Measurements from ENCODE around the gene PROB1.
"Not testable (repeated sequence)": the region's sequence is repeated elsewhere in the genome, so short reads cannot be mapped to it uniquely, and the experiment has no call there.

PROB1 gene

DNA sequence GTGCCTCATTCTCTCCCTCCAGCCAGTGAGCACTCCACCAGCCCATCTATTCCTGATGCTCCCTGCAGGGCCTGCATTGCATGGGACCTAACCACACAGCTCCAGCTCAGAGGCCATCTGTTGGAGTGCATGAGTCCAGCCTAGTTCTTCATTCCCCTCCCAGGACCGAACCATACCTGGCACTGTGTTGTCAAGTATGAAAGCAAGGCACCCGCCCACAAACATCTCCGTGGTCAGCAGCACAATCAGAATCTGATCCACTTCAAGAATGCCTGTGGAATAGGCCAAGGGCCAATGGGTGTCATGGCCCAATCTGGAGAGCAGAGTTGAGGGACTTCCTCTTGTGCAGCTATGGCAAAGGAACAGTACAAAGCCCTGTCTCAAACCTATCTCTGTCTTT is 17.7 kb downstream of the PROB1 start:
- no peak for DNase-seq

DNA sequence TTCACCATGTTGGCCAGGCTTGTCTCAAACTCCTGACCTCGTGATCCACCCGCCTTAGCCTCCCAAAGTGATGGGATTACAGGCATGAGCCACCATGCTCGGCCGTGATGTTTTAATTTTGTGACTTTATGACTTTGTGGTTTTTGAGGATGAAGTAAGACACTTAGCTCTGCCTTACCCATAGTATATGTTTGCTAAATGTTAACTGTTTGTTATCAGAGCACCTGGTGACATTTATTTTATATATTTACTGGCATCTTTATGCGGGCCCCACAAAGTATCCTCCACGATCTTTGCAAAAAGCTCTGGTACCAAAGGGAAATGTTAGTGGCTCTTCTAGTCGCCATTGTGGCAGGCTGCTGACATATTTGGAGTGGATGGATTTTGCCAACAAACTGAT is 18.5 kb downstream of the PROB1 start:
- DNase-seq = no peak

DNA sequence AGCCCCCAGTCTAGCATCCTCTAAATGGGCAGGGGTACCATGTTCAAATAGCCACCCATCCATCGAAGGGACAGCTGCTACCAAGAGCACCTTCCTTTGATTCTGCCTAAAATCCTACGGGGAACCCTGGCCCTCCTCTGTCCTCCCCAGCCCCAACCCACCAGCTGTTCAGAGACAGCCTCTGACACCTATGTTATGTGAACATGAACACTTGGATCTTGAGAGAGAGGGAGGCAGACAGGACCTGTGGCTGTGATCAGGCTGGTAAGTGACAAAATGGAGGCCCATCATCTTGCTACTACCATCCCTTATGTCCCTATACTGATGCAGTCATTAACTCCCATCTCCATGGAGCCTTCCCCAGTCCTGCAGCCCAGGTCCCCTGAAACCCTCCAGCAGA is 20.0 kb downstream of the PROB1 start:
- no peak for DNase-seq

- no peak for DNase-seq
Measured at GRCh38 chr5:139371482-139372435, 23.1 kb downstream of the PROB1 start.

GRCh38 chr5:139369181-139369580 is 25.7 kb downstream of the PROB1 start:
- no peak for DNase-seq

DNA sequence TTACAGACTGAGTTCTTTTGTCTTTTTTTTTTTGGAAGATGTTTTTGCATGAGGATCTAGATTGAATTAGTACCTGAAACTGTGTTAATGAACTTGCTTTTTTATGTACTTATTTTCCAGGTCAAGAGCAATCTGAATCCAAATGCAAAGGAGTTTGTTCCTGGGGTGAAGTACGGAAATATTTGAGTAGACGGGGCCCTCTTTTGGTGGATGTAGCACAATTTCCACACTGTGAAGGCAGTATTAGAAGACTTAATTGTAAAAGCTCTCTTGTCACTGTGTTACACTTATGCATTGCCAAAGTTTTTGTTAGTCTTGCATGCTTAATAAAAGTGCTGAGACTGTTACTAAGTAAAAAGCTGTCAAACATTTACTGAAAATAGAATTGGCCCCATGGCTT is 26.3 kb downstream of the PROB1 start:
- no peak for DNase-seq

GRCh38 chr5:139364466-139364865 is 30.4 kb downstream of the PROB1 start:
- no peak for DNase-seq

- DNase-seq = no peak
Measured at GRCh38 chr5:139363937-139364336, 31.0 kb downstream of the PROB1 start.

DNA sequence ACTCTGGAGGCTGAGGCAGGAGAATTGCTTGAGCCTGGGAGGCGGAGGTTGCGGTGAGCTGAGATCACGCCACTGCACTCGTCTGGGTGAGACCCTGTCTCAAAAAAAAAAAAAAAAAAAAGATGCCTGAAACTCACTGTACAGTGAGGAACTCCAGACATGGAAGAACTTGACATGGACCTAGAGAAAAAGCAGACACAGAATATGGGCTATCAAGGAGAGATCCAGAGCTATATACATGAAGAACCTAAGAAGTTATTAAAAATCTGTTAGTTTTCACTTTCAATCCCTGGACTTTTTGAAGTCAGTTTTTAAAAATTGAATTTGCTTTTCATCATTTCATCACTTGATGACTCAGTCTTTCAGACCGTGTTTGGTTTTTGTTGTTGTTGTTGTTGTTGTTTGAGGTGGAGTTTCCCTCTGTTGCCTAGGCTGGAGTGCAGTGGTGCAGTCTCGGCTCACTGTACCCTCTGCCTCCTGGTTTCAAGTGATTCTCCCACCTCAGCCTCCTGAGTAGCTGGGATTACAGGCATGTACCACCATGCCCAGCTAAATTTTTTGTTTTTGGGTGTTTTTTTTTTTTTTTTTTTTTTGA is 33.0 kb downstream of the PROB1 start:
- DNase-seq = no peak

DNA sequence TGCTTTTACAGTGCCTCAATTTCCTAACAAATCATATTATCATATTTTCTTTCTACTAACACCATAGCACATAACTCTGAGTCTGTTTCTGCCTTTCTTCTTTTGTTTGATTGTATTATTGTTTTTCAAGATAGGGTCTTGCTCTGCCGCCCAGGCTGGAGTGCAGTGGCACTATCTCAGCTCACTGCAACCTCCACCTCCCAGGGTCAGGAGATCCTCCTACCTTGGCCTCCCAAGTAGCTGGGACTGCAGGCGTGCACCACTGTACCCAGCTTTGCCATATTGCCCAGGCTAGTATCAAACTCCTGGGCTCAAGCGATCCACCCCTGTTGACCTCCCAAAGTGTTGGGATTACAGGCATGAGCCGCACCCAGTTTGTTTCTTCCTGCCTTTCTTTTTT is 34.5 kb downstream of the PROB1 start:
- DNase-seq = no peak

DNA sequence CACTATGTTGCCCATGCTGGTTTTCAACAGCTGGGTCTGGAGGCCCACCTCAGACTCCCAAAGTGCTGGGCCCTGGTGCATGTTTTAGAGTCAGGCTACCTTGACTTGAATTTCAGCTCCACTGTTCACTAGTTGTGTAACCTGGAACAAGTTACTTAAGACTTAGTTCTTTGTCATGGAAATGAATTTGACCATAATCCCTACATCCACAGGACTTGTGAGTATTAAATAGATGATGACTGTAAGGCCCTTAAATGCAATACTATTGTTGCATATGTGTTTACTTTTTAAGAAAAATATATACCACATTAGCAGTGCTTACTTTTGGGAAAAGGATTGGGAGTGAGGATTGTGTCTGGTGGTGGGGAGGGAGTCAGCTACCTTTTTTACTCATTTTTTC is 36.8 kb downstream of the PROB1 start:
- DNase-seq = no peak

DNA sequence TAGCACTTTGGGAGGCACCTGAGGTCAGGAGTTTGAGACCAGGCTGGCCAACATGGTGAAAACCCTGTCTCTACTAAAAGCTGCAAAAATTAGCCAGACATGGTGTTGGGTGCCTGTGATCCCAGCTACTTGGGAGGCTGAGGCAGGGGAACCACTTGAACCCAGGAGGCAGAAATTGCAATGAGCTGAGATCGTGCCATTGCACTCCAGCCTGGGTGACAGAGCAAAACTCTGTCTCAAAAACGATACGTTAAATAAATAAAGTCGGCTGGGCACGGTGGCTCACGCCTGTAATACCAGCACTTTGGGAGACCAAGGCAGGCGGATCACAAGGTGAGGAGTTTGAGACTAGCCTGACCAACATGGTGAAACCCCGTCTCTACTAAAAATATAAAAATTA is 39.0 kb downstream of the PROB1 start:
- DNase-seq = not testable (repeated sequence)

DNA sequence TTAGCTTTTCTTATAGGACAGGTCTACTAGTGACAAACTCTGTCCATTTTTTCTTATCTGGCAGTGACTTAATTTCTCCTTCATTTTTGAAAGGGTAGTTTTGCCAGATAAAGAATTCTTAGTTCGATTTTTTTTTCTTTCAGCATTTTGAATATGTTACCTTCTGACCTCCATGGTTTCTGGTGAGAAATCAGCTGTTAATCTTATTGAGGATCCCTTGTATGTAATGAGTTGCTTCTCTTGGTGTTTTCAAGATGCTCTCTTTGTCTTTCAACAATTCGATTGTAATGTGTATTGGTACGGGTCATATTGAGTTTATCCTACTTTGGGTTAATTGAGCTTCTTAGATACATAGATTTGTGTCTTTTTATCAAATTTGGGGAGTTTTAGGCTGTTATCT is 40.7 kb downstream of the PROB1 start:
- no peak for DNase-seq

- not testable (repeated sequence) for DNase-seq
Measured at GRCh38 chr5:139347863-139348262, 47.0 kb downstream of the PROB1 start.

DNA sequence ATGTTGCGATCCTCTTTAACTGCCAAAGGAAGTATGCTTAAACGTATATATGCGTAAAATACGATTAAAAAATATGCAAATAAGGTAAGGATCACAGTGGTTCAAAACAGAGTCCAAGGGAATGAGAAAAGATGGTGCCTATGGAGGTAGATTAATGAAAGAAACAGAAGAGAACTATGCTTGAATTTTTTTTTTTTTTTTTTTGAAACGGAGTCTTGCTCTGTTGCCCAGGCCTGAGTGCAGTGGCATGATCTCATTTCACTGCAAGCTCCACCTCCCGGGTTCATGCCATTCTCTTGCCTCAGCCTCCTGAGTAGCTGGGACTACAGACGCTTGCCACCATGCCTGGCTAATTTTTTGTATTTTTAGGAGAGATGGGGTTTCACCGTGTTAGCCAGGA is 49.5 kb downstream of the PROB1 start:
- DNase-seq = not testable (repeated sequence)

DNA sequence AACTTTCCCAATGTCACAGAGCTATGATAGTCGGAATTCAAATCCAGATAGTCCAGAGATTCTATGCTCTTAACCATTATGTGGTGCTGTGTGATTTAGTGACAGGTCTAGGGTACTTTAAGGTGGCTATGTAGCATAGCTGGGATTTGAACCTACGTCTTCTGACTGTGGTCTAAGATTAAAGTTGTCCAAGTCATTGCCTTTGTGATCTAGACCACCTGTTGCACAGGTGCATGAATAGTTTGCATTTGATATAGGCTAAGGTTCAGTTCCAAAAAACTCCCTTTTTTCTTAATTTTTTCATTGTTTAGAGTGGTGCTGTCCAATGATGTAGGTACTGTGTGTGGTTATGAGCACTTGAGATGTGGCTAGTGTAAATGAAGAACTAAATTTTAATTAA is 50.7 kb downstream of the PROB1 start:
- DNase-seq = no peak

- DNase-seq = no peak
Measured at GRCh38 chr5:139343476-139343875, 51.4 kb downstream of the PROB1 start.

GRCh38 chr5:139342423-139342723 is 52.5 kb downstream of the PROB1 start:
- DNase-seq = no peak

- peak; percentile 88 for DNase-seq
Measured at GRCh38 chr5:139341689-139342422, 53.0 kb downstream of the PROB1 start, which contains the start of gene PAIP2. PAIP2 (plus strand) TSS chr5:139341854; CDS start chr5:139363785, 21,931 bp downstream.

DNA sequence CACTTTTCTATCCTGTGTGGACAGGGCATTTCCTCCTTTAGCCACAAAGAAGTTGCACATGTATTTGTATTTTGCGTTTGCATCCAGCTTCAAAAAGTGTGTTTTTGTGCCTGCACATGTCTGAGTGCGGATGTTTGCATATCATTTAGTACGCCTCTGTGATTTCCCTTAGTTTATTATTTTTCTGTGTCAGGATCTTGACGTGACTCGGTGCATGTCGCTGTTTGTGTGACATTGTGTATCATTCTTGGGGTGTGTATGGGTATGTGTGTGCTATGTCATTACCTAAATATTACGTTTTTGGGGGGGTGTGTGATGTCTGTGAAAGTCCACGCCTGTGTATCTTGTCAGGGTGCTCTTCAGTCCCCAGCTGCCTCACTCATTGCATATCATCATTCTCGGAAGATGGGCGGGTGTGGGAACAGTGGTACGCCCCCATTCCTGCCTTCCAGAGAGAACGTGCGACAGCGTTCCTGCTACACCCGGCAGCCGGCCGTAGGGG is 53.7 kb downstream of the PROB1 start:
- no peak for DNase-seq

Data from NCI-H2029 treated with DMSO at 0.1 percent for 48 hours (cell line).